Psoas muscle (tissue), 8 donors: ENCODE data around the gene PRKN. TPM values are rescaled to one million over a fixed set of nuclear protein-coding genes. Genes with fewer than 3 reads are reported as not detected.

Experiments used
- ATAC-seq, 4 donors: fragments of 200-7000 bp; cut with Tn5 transposase; one replicate each; pipeline ENCODE4 v1.9.1; 2020; ENCODE audit warnings: moderate library complexity in 3 of 4, mild to moderate bottlenecking in 2 of 4
- DNase-seq, 2 donors: peaks; one replicate each; pipeline ENCODE4 v3.0.0-alpha.2; 2020
- H3K27ac ChIP-seq: fragments of 200-600 bp; one replicate; pipeline ENCODE4 v1.8.0; 2022
- H3K27me3 ChIP-seq, 3 donors: fragments of 200-600 bp in 1 of 3; one replicate each; pipeline versions ENCODE4 v1.6.1 to v1.8.0; 2013 to 2022; ENCODE audit warnings: low read length in 2 of 3, mild to moderate bottlenecking in 2 of 3, moderate library complexity in 1 of 3; ENCODE audit not compliant: insufficient read depth in 3 of 3
- H3K36me3 ChIP-seq, 2 donors: fragments of 200-600 bp in 1 of 2; one replicate each; pipeline versions ENCODE4 v1.6.1 to v1.8.0; 2013 to 2022; ENCODE audit warnings: low read depth in 1 of 2, mild to moderate bottlenecking in 1 of 2, moderate library complexity in 1 of 2; ENCODE audit not compliant: insufficient read depth in 1 of 2
- H3K4me1 ChIP-seq: fragments of 200-600 bp; one replicate; pipeline ENCODE4 v1.8.0; 2022
- H3K4me3 ChIP-seq: fragments of 200-600 bp; one replicate; pipeline ENCODE4 v1.8.0; 2022; ENCODE audit warnings: mild to moderate bottlenecking
- H3K9me3 ChIP-seq: fragments of 200-600 bp; one replicate; pipeline ENCODE4 v1.8.0; 2022
- CTCF ChIP-seq: fragments of 200-600 bp; IDR thresholded peaks from one replicate; pipeline ENCODE4 v1.8.0; 2022; ENCODE audit warnings: antibody characterized with exemption
- WGBS, 3 donors: extraction: QIAGEN DNeasy Blood & Tissue Kit; methylation state at CpG; one replicate each; pipeline versions ENCODE4 v1.1.6 to v1.1.7; 2013; 5-methylcytosine and 5-hydroxymethylcytosine counted together
- intact Hi-C, 2 donors: fragments of 100-400 bp; cut with DNase I; formaldehyde crosslinking; loops; one replicate each; pipeline versions ENCODE4 v1.11.0 to v1.14.2; 2022
- polyA plus RNA-seq, 3 donors: library from polyadenylated mRNA; stranded (reverse); fragments of 200-250 nt; gene quantifications; one replicate each; pipeline ENCODE4 v1.2.3, GENCODE V29; 2013
- total RNA-seq, 4 donors: library from RNA; stranded (reverse); fragmentation: NEBNext Ultra II Directional in 2 of 4; extraction: Animal tissue kit (Norgen Biotek cat#: 25700) in 2 of 4; gene quantifications; one replicate each; pipeline versions ENCODE4 v1.2.1 to v1.2.4, GENCODE V29; 2021 to 2023
- donor health status: healthy with polysubstance abuse.
- donor health status: DM: no; HTN: no; CAD: no; lungs with moderate emphysema.
- donor health status: Bipolar disorder and iron deficiency.
- donor health status: healthy.
- donor health status: DM: yes; HTN: yes; CAD: no.
- donor health status: DM: no; HTN: no; CAD: no.
- donor health status: DM: no; HTN: no; CAD: no.
- donor health status: DM: yes; HTN: yes; CAD: no.

The PRKN gene
- total and polyA plus RNA-seq, 7 donors, result 1.5 to 19.5 (median 11.7) TPM

- no peak for ATAC-seq
- intact Hi-C loops, result loop anchor here (5.0 to 10.0 kb wide), 2 partner anchors 83 to 280 kb away; no protein-coding TSS in a partner anchor
- peak overlapping the region; percentile 85 for H3K27ac ChIP-seq
- no peaks in the 10 kb centered on the region for H3K9me3 ChIP-seq
- H3K36me3 ChIP-seq, result no peaks in the 10 kb centered on the region
- no peak for DNase-seq
- WGBS, 3 donors, result 28 to 42% (median 29%) methylated on average over 9 of the region's 9 CpGs
- TF ChIP-seq CTCF, result no peak
- H3K4me1 ChIP-seq, result peaks cover 22% of the 10 kb centered on the region
- H3K27me3 ChIP-seq, result no peaks in the 10 kb centered on the region
- peak overlapping the region; percentile 50 for H3K4me3 ChIP-seq
Measured at GRCh38 chr6:161414707-161415106, 1312.9 kb downstream of the PRKN start.

- Histone ChIP-seq H3K4me3 (peak overlapping the region; percentile 50), H3K27ac (peak overlapping the region; percentile 85), H3K36me3 (no peaks in the 10 kb centered on the region), H3K9me3 (no peaks in the 10 kb centered on the region), H3K27me3 (no peaks in the 10 kb centered on the region), H3K4me1 (peaks cover 27% of the 10 kb centered on the region)
- ATAC-seq (peak; percentile 27 to 61 (median 38)), DNase-seq (peak in 1 of 2 donors; percentile 62)
- intact Hi-C loops, result loop anchor here (5.0 to 10.0 kb wide), 2 partner anchors 83 to 281 kb away; no protein-coding TSS in a partner anchor
- 20 to 33% (median 29%) methylated on average over 11 of the region's 11 CpGs for WGBS, 3 donors
- no peak for TF ChIP-seq CTCF
Measured at GRCh38 chr6:161414180-161414579, 1313.4 kb downstream of the PRKN start.

GRCh38 chr6:161413355-161413771, 1314.2 kb downstream of the PRKN start:
- Histone ChIP-seq H3K36me3 (no peaks in the 10 kb centered on the region), H3K9me3 (no peaks in the 10 kb centered on the region), H3K4me3 (peak overlapping the region; percentile 50), H3K27ac (peak overlapping the region; percentile 85), H3K27me3 (no peaks in the 10 kb centered on the region), H3K4me1 (peaks cover 22% of the 10 kb centered on the region)
- DNase-seq, result peak; percentile 33 to 79
- 28 to 34% (median 32%) methylated on average over 9 of the region's 9 CpGs for whole genome bisulfite sequencing, 3 donors
- intact Hi-C loops, result loop anchor here (5.0 to 10.0 kb wide), 2 partner anchors 84 to 281 kb away; no protein-coding TSS in a partner anchor
- TF ChIP-seq CTCF, result no peak
- peak; percentile 87 to 92 (median 89) for ATAC-seq

- H3K9me3 ChIP-seq, result no peaks in the 10 kb centered on the region
- 28 to 52% (median 34%) methylated on average over 5 of the region's 5 CpGs for WGBS, 3 donors
- no peak for DNase-seq
- H3K36me3 ChIP-seq, result no peaks in the 10 kb centered on the region
- no peaks in the 10 kb centered on the region for H3K27me3 ChIP-seq
- H3K4me3 ChIP-seq, result peak overlapping the region; percentile 50
- TF ChIP-seq CTCF, result no peak
- peak; percentile 54 to 63 (median 61) for ATAC-seq
- peaks cover 23% of the 10 kb centered on the region for H3K4me1 ChIP-seq
- H3K27ac ChIP-seq, result peak overlapping the region; percentile 85
- intact Hi-C loops, result loop anchor here (5.0 to 10.0 kb wide), 2 partner anchors 85 to 282 kb away; no protein-coding TSS in a partner anchor
Measured at GRCh38 chr6:161412795-161413194, 1314.8 kb downstream of the PRKN start.
